G401.6 (cell line): Measurements from ENCODE around the gene FRMD4B.

ENCODE experiments used
- FAIRE-seq: peaks from 2 replicates; lab custom pipeline; 2012; peaks lifted over from hg19 to GRCh38; lab: Jason Lieb, UNC

FRMD4B gene

GRCh38 chr3:69121513-69121912 lies 264.4 kb downstream of the FRMD4B start:
- FAIRE-seq: no peak

GRCh38 chr3:69120879-69121464 lies 264.9 kb downstream of the FRMD4B start:
- FAIRE-seq: peak; percentile 96
